SK-N-SH (cell line): ENCODE data around the gene GALNT18. TPM values are rescaled to one million over a fixed set of nuclear protein-coding genes. Genes with fewer than 3 reads are reported as not detected.

Source experiments
- CTCF ChIA-PET: fragments of 300-600, 350-600 bp; formaldehyde crosslinking; extraction: SDS; loops from one replicate; lab custom pipeline; 2021; lab: Yijun Ruan, JAX
- POLR2A ChIA-PET: fragments of 350-600 bp; sonication (Branson Sonifier 250); formaldehyde crosslinking; extraction: SDS; loops from one replicate; lab custom pipeline; 2020; ENCODE audit warnings: antibody characterized with exemption, inconsistent platforms; lab: Yijun Ruan, JAX
- DNase-seq: peaks from one replicate; pipeline ENCODE4 v3.0.0; 2012
- H2AFZ ChIP-seq: fragments of 200-600 bp; sonication (generic); 2 replicates; pipeline ENCODE4 v1.8.1; 2016; ENCODE audit warnings: antibody characterized with exemption, mild to moderate bottlenecking, low read depth
- H3F3A ChIP-seq: fragments of 200-600 bp; sonication (generic); replicated peaks from 2 replicates; pipeline ENCODE3; 2016; ENCODE audit warnings: antibody characterized with exemption, mild to moderate bottlenecking; ENCODE audit not compliant: insufficient read depth
- H3K27ac ChIP-seq, 2 experiments: fragments of 200-500 bp in 1 of 2; fragments of 200-600 bp in 1 of 2; sonication (Bioruptor generic) in 1 of 2; sonication (generic), shearing (Covaris generic) in 1 of 2; 2 replicates each; pipeline versions ENCODE4 v1.5.1 to v1.6.1; 2014 to 2016; ENCODE audit warnings: low read depth in 2 of 2, inconsistent platforms in 1 of 2, low read length in 1 of 2, mild to moderate bottlenecking in 1 of 2, mixed read lengths in 1 of 2
- H3K27me3 ChIP-seq: fragments of 200-600 bp; sonication (generic), shearing (Covaris generic); 2 replicates; pipeline ENCODE4 v1.6.1; 2016; ENCODE audit warnings: mixed run types; ENCODE audit not compliant: insufficient read depth
- H3K36me3 ChIP-seq, 2 experiments: fragments of 200-500 bp in 1 of 2; fragments of 200-600 bp in 1 of 2; sonication (Bioruptor generic) in 1 of 2; sonication (generic) in 1 of 2; replicated peaks in 1 of 2; 2 replicates each; pipeline versions ENCODE3 to v1.5.1; 2014 to 2016; ENCODE audit warnings: low read length in 1 of 2, mild to moderate bottlenecking in 1 of 2; ENCODE audit not compliant: insufficient read depth in 2 of 2, control insufficient read depth in 1 of 2
- H3K4me1 ChIP-seq, 2 experiments: fragments of 200-500 bp in 1 of 2; fragments of 200-600 bp in 1 of 2; sonication (Bioruptor generic) in 1 of 2; sonication (generic), shearing (Covaris generic) in 1 of 2; 2 replicates each; pipeline versions ENCODE4 v1.5.1 to v1.6.1; 2014 to 2016; ENCODE audit warnings: low read depth in 1 of 2, low read length in 1 of 2, mixed run types in 1 of 2; ENCODE audit not compliant: insufficient read depth in 2 of 2, control insufficient read depth in 1 of 2
- H3K4me2 ChIP-seq: fragments of 200-600 bp; sonication (generic), shearing (Covaris generic); 2 replicates; pipeline ENCODE4 v1.6.1; 2017; ENCODE audit warnings: mixed run types
- H3K4me3 ChIP-seq, 2 experiments: fragments of 200-500 bp in 1 of 2; fragments of 200-600 bp in 1 of 2; sonication (Bioruptor generic) in 1 of 2; sonication (generic), shearing (Covaris generic) in 1 of 2; 2 replicates each; pipeline versions ENCODE4 v1.5.1 to v1.8.1; 2014 to 2016; ENCODE audit warnings: low read depth in 2 of 2, inconsistent platforms in 1 of 2, low read length in 1 of 2, mild to moderate bottlenecking in 1 of 2, mixed read lengths in 1 of 2, moderate library complexity in 1 of 2
- H3K79me2 ChIP-seq: fragments of 200-600 bp; sonication (generic); 2 replicates; pipeline ENCODE4 v1.8.1; 2017; ENCODE audit warnings: mild to moderate bottlenecking; ENCODE audit not compliant: insufficient read depth
- H3K9ac ChIP-seq: fragments of 200-600 bp; sonication (generic); 2 replicates; pipeline ENCODE4 v1.6.1; 2017; ENCODE audit warnings: mixed run types
- H3K9me2 ChIP-seq: fragments of 200-600 bp; sonication (generic); 2 replicates; pipeline ENCODE4 v1.6.1; 2017; ENCODE audit warnings: mixed run types
- H3K9me3 ChIP-seq: fragments of 200-600 bp; sonication (generic); 2 replicates; pipeline ENCODE4 v1.6.1; 2017; ENCODE audit warnings: mixed run types, mild to moderate bottlenecking, moderate library complexity
- H4K20me1 ChIP-seq: fragments of 200-600 bp; sonication (generic); 2 replicates; pipeline ENCODE4 v1.6.1; 2017; ENCODE audit warnings: mild to moderate bottlenecking, mixed run types; ENCODE audit not compliant: insufficient read depth
- CHD2 ChIP-seq: fragments of 150-350 bp; IDR thresholded peaks from 2 replicates; pipeline ENCODE4 v1.6.1; 2018; ENCODE audit warnings: low read length; ENCODE audit not compliant: partially characterized antibody
- CTCF ChIP-seq: fragments of 200-600 bp; sonication (generic); IDR thresholded peaks from 2 replicates; pipeline ENCODE4 v1.6.1; 2017; ENCODE audit warnings: antibody characterized with exemption, mild to moderate bottlenecking, moderate library complexity
- ELF1 ChIP-seq: IDR thresholded peaks from 2 replicates; pipeline ENCODE4 v1.4.0; 2012
- EP300 ChIP-seq, 2 experiments: IDR thresholded peaks; 2 replicates each; pipeline versions ENCODE4 v1.4.0 to v1.6.1; 2012; ENCODE audit warnings: borderline replicate concordance in 1 of 2, low read depth in 1 of 2, low read length in 1 of 2
- FOSL2 ChIP-seq: IDR thresholded peaks from 2 replicates; pipeline ENCODE4 v1.4.0; 2012; ENCODE audit warnings: low read depth, mild to moderate bottlenecking, moderate library complexity, borderline replicate concordance
- FOXJ3 ChIP-seq: sonication (generic); formaldehyde crosslinking; IDR thresholded peaks from 2 replicates; pipeline ENCODE4 v1.5.1; 2020; ENCODE audit warnings: mild to moderate bottlenecking, missing genetic modification reagents
- FOXM1 ChIP-seq: IDR thresholded peaks from 2 replicates; pipeline ENCODE4 v1.4.0; 2012; ENCODE audit warnings: low read depth, mild to moderate bottlenecking
- GABPA ChIP-seq: IDR thresholded peaks from 2 replicates; pipeline ENCODE4 v1.4.0; 2012; ENCODE audit warnings: low read depth, mild to moderate bottlenecking
- JUND ChIP-seq: IDR thresholded peaks from 2 replicates; pipeline ENCODE4 v1.4.0; 2012
- POLR2AphosphoS5 ChIP-seq: IDR thresholded peaks from 2 replicates; pipeline ENCODE4 v1.6.1; 2012; ENCODE audit warnings: low read depth, low read length
- RCOR1 ChIP-seq: fragments of 150-350 bp; IDR thresholded peaks from 2 replicates; pipeline ENCODE4 v1.6.1; 2017; ENCODE audit warnings: antibody characterized with exemption, low read length
- RFX5 ChIP-seq: IDR thresholded peaks from 2 replicates; pipeline ENCODE4 v1.6.1; 2012; ENCODE audit warnings: mild to moderate bottlenecking, improper control_type of control experiment, low read length
- RXRA ChIP-seq: IDR thresholded peaks from 2 replicates; pipeline ENCODE4 v1.4.0; 2012; ENCODE audit warnings: low read depth, mild to moderate bottlenecking, borderline replicate concordance
- USF1 ChIP-seq: IDR thresholded peaks from 2 replicates; pipeline ENCODE4 v1.4.0; 2012; ENCODE audit warnings: low read depth, borderline replicate concordance
- USF2 ChIP-seq: fragments of 150-350 bp; IDR thresholded peaks from 2 replicates; pipeline ENCODE4 v1.6.1; 2017; ENCODE audit warnings: antibody characterized with exemption, low read length, low read depth, borderline replicate concordance
- YY1 ChIP-seq: IDR thresholded peaks from 2 replicates; pipeline ENCODE4 v1.4.0; 2012; ENCODE audit warnings: low read depth, mild to moderate bottlenecking
- WGBS: methylation state at CpG from one replicate; pipeline ENCODE4 v1.1.6; 2017; ENCODE audit warnings: low lambda C conversion rate; 5-methylcytosine and 5-hydroxymethylcytosine counted together
- polyA plus RNA-seq, 3 experiments: library from polyadenylated mRNA; depleted of rRNA; stranded (reverse); fragments of >200 nt; gene quantifications; 2 replicates each; pipeline ENCODE4 v1.2.3, GENCODE V29; 2012

The GALNT18 gene
- polyA plus RNA-seq, 1 of the 3 experiments (the other 2 are of a cell fraction), result 0.64 TPM

GRCh38 chr11:11512929-11513328 lies 108.9 kb downstream of the GALNT18 start (continued):
- TF ChIP-seq YY1 (no peak), CHD2 (no peak)
- TF ChIP-seq, all 33 proteins: peak for 0

- Histone ChIP-seq H3K27ac (no peak overlapping the region), H3K9me3 (no peaks in the 10 kb centered on the region), H4K20me1 (no peaks in the 10 kb centered on the region), H3K4me1 (peaks cover 0 to 9% of the 10 kb centered on the region in 2 experiments; a peak in 1 of 4 replicates), H3K27me3 (no peaks in the 10 kb centered on the region), H2AFZ (no peak overlapping the region), H3F3A (no peaks in the 10 kb centered on the region), H3K79me2 (no peaks in the 10 kb centered on the region), H3K4me3 (no peak overlapping the region), H3K36me3 (no peaks in the 10 kb centered on the region), H3K9me2 (no peaks in the 10 kb centered on the region), H3K9ac (no peak overlapping the region), H3K4me2 (no peak overlapping the region)
- CTCF ChIA-PET, result interaction anchor here (1.7 kb wide), 1 partner anchor 25 kb away, joined by 5 read pairs; no protein-coding TSS in a partner anchor
- WGBS, result 51% methylated on average over 4 of the region's 6 CpGs
- DNase-seq, result no peak
- POLR2A ChIA-PET, result no interaction called here
- no peak for TF ChIP-seq FOXM1
- TF ChIP-seq ELF1, result no peak
- no peak for TF ChIP-seq USF2
- no peak for TF ChIP-seq FOXJ3 (CRISPR knock-in tag)
Observed at GRCh38 chr11:11512502-11512901, 109.3 kb downstream of the GALNT18 start.

- Histone ChIP-seq H4K20me1 (no peaks in the 10 kb centered on the region), H3K4me3 (no peak overlapping the region), H3K27ac (no peak overlapping the region), H3K9ac (no peak overlapping the region), H3K27me3 (no peaks in the 10 kb centered on the region), H3K79me2 (no peaks in the 10 kb centered on the region), H3K4me1 (peaks cover 0 to 8% of the 10 kb centered on the region in 2 experiments; a peak in 1 of 4 replicates), H2AFZ (no peak overlapping the region), H3K4me2 (no peak overlapping the region), H3K9me3 (no peaks in the 10 kb centered on the region), H3F3A (no peaks in the 10 kb centered on the region), H3K9me2 (no peaks in the 10 kb centered on the region), H3K36me3 (no peaks in the 10 kb centered on the region)
- ChIA-PET POLR2A (no interaction called here), CTCF (interaction anchor here (1.0 kb wide), 1 partner anchor 113 kb away, joined by 3 read pairs; no protein-coding TSS in a partner anchor)
- no peak for TF ChIP-seq RXRA
- TF ChIP-seq JUND, result no peak
- TF ChIP-seq YY1, result no peak
- TF ChIP-seq USF1, result no peak
- TF ChIP-seq FOXM1, result no peak
- TF ChIP-seq USF2, result no peak
- no peak for TF ChIP-seq POLR2AphosphoS5
- no peak for TF ChIP-seq EP300 (IDR thresholded peaks at IDR 0.05; ENCODE audit: borderline replicate concordance in 1 of 2, low read depth in 1 of 2, low read length in 1 of 2)
- no peak for TF ChIP-seq FOSL2
- no peak for TF ChIP-seq RCOR1
- no peak for TF ChIP-seq GABPA
- TF ChIP-seq RFX5, result no peak
- TF ChIP-seq CTCF, result no peak
- no peak for TF ChIP-seq CHD2
- WGBS, result 81% methylated on average over 6 of the region's 6 CpGs
- DNase-seq, result no peak
Observed at GRCh38 chr11:11512090-11512489, 109.7 kb downstream of the GALNT18 start.
